HG03432 (cell line): ENCODE data around the gene PDGFRB.

Experiments
- ATAC-seq: cut with Tn5 transposase; IDR thresholded peaks from one replicate; pipeline ENCODE4 v1.9.1; 2021; ENCODE audit warnings: mild to moderate bottlenecking, moderate library complexity; ENCODE audit not compliant: unreplicated experiment

PDGFRB gene

DNA sequence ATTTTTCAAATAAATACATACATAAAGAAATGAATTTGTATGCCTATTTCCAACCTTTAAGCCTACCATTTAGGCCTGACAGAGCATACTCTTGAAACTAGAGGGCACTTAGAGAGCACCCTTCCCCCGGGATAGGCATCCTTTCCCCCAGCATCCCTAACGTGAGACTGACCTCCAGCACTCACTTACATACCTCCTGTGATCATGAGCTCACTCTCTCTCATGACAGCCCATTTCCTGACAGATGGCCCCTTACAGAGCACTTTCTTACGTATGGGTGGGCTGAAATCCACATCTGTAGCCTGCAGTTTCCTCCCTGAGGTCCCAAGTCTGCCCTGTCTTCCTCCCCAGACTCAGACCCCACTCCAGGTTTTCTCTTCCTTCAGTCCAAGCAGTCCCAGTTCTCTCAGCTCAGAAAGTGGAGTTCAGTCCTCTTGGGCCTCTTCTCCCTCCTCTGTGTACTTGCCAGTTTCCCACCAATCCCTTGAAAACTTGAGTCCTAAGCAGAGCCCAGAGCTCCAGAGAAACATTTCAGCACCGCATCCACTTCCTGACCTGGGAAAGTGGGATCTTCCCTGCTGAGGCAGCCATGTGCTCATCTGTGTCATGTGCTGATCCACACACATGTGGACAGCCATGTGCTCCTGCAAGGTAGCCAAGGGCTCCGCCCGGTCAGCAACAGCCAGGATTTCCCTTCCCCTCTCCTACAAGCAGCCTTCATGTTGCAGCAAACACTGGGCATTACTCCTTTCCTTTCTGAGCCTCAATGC is 8.8 kb upstream of the PDGFRB start:
- no peak for ATAC-seq

DNA sequence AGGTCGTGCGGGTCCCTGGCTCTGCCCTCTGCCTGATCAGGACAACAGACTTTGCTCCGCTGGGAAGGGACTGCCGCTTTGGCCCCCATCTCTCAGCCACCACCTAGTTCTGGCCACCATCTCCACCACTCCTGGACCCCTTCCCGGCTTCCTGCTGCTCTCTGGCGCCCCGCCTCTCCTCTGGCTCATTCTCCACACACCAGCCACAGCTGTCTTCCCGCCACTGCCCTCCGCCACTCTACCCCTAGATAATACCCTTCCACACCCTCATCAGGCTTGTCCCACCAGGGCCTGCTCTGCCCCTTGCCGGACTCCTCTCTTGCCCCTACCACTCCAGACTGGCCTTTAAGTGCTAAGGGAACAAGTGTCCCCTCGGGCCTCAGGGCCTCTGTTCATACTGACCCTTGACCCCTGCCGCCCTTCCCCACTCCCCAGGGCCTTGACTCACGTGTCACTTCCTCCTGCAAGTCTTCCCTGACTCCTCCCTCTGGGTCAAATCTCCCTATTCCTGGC is 8.0 kb upstream of the PDGFRB start:
- ATAC-seq: no peak

DNA sequence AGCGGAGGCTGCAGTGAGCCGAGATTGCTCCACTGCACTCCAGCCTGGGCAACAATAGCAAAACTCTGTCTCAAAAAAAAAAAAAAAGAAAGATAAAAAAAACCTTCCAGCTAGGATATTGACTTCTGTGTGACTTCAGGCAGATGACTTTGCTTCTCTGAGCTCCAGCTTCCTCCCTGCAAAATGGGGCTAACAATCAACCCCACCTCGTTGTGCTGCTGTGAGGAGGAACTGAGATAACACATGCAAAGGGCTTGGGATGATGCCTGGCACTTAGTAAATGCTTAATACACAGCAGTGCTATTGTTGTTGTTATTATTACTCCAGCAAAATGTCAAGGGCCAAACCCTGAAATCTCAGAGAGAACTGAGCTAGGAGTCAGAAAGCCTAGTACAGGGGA is 7.4 kb upstream of the PDGFRB start:
- ATAC-seq: no peak

DNA sequence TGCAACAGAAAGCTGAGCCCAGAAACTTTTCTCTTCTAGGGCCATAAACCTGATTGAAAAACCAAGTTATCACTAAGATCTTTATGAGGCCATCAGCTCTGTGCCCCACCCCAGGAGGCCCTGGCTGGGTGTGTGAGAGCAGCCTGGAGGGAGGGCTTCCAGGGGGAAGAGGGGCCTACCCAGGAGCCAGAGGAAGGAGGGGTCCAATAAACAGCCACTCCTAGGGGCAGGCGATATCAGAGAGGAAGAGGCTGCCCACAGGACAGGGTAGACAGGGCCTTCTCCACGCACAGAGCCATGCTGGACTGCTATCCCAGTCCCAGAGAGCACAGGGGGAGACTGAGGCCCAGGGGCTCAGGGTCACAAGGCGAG is 6.5 kb upstream of the PDGFRB start:
- ATAC-seq: no peak

DNA sequence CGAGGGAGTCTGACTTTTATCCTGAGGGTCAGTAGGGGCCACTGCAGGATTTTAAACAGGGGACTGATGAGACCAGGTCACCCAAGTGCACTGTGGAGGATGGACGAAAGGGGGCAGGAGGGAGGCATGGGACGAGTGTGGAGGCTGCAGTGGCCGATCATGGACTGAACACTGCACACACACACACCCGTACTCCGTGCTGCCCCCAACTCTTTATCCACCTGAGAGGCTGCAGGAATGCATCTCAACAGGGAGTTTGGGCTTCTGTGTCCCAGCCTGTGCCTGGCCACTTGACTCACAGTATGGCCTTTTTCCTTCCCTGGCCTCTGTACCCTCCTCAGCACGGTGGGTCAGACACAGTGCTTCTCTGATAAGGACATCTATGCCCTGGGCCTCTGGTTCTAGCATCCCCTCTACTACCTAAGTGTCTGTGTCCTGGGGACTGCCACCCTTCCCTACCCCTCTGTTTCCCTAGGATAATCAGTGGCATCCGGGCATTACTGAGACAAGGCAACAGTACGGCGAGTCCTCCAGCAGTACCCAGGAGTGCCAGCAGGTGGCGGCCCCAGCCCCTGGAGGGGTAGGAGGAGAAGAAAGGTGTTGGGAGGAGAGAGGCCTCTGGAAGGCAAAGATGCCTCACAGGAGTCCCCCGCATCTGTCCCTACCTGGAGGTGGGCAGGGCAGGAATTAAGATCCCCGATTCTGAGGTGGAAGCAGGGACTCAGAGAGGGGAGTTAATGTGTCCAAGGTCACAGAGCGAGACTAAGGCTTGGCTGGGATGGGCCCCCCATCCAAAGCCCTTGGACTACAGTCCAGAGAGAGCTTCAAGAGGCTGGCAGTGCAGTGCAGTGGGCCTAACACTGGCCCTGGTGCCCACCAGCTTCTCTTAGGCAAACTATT is 5.8 kb upstream of the PDGFRB start:
- peak; percentile 82 for ATAC-seq

DNA sequence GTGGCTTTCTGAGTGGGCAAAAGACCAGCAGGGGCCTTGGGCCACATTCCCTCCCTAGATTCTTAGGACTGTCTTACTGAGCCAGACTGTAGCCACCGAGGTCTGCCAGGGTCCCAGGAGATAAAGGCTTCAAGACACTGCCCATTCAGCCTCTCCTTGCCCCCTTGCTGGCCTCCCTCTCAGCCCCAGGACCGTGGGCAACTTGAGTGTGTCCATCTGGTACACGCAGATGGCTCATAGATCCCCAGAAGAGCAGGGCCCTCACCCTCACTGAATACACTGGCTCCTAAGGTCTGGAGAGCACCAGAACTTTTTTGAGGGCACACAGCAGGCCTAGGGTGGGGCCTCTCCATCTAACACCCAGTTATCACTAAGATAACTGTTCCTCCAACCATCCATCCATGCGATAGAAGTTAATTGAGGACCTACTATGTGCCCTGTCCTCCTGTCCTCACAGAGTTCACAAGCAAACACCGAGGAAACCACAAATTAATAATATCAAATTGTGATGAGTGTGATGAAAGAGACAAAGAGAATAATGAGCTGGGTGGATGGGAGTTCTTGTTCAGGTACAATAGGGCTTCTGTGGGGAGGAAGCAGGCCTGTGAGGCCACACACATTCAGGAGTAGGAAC is 4.9 kb upstream of the PDGFRB start:
- no peak for ATAC-seq

DNA sequence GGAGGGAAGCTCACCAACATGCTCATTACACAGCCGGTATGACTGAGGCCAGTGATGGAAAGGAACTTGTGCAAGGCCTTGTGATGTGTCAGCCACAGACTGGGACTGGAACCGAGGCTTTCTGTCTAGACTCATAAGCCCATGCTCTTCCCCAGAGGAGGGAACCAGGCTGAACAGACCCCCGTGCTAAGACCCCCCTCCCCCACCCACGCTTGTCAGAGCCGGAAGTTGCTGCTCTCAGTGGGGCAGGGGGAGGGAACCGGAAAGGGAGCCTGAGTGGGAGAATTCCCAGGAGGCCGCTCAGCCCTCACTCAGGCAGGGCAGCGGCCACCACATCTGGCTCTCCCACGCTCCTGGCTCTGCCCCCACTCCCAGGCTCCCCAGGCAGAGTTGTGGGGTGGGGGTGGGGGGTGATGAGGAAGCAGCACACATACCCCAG is 4.1 kb upstream of the PDGFRB start:
- no peak for ATAC-seq

DNA sequence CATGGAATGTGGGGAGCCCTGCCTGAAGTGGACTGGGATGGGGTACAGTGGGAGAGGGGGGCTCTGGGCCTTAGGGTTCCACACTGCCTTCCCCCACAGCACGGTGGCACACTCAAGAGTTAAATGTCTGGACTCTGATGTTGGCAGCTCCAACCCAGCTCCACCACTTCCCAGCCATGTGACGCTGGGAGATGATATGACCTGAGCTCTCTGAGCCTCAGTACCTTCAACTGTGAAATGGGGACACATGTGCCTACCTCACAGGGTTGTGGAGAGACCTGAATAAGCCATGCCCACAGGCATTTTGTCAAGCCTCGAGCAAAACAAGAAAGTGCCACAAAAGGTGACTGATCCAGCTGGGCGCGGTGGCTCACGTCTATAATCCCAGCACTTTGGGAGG is 3.4 kb upstream of the PDGFRB start:
- ATAC-seq: no peak

DNA sequence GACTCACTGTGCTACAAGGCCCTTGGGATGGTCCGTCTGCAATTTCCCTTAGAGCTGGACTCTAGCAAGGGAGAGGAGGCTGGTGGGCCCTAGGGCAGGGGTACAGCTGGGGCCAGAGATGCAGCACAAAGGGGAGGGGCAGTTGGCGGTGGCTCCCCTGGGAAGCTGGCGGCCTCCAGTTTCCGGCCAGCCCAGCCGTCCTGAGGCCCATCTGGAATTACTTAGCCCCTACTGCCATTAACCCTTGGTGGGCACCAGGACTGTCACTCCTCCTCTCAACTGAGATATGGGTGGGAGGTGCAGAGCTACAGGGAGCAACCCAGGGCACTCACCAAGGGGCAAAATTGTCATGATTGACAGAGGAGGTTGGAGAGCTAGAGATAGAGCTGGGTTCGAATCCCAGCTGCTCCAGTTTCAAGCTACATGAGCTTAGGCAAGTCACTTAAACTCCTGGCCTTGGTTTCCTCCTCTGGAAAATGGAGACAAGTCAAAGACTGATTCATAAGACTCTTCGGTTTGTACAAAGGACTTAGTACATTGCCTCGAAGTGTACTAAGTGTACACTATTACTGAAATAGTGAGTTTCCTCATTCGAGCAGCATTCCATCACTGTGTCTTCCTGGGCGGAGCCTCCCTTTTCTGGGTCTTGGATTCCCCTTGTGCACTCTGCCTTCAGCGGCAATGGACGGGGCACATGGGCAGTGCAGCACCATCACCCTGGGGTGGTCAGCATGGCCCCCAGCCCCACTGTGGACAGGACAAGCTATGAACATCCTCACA is 2.7 kb upstream of the PDGFRB start:
- no peak for ATAC-seq

DNA sequence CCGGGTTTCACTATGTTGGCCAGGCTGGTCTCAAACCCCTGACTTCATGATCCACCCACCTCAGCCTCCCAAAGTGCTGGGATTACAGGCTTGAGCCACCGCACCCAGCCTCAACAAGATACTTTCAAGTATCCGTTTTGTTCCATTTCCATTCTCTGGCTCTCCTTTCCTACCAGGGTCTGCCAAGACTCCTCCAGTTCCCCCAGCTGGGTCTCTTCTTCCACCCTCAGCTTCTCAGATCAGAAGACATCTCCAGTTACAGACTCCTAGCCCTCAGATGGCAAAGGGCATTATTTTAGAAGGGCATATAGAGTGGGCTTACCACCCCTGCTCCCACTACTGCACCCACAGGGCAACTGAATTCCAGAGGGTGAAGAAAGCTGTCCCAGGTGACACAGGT is 1.5 kb upstream of the PDGFRB start:
- no peak for ATAC-seq

DNA sequence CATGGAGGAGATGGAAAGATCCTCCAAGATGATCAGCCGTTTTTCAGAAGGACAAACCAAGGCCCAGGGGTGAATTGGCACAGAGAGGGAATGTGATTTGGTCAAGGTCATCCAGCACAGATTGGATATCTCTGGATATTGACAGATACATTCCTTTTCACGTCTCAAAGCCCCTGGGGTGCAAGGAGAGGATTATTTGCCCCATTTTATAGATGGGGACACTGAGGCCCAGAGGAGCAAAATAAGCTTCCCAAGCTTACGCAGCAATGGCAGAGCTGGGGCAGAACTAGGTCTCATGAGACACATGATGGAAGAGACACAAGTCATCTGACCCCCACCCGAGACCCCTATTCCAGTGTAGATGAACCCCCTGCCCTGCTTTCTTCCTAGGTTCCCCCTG is 895 bp upstream of the PDGFRB start:
- no peak for ATAC-seq

DNA sequence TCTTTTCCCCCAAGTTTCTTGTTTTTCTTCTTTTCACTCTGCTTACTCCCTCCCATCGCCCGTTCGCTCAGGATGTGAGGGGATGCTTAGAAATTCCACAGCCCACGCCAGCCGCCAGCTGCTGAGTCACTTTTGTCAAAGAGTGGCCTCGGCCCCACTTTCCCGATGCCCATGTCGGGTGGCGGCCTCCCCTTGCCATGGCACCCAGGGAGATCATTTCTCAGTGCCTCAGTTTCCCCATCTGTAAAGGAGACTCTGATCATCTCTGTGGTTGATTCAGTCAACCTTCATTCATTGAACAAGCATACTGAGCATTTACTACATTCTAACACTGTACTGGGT is 353 bp upstream of the PDGFRB start:
- ATAC-seq: no peak

DNA sequence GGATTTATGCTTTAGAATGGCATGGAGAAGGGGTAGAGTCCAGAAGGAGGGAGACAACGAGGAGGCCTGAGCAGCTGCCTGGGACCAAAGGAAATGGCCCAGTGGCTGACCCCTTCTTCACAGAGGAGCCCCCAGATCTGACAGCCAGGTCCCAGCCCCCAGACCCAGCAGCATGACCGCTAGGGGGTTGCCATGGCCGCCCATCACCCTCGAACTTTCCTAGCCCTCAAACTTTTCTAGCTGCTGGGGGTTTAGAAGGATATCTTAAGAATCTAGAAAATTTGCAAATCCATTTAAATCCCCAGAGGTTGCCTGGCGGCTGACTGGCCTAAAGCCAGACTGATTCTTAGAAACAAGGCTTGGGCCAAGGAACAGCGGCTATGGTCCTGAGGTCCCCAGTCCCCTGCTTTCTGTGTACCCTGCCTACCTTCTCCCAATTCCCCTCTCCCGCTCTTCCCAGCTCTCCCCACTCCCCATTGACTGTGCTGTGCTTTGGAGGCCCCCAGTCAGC is 972 bp downstream of the PDGFRB start:
- no peak for ATAC-seq

DNA sequence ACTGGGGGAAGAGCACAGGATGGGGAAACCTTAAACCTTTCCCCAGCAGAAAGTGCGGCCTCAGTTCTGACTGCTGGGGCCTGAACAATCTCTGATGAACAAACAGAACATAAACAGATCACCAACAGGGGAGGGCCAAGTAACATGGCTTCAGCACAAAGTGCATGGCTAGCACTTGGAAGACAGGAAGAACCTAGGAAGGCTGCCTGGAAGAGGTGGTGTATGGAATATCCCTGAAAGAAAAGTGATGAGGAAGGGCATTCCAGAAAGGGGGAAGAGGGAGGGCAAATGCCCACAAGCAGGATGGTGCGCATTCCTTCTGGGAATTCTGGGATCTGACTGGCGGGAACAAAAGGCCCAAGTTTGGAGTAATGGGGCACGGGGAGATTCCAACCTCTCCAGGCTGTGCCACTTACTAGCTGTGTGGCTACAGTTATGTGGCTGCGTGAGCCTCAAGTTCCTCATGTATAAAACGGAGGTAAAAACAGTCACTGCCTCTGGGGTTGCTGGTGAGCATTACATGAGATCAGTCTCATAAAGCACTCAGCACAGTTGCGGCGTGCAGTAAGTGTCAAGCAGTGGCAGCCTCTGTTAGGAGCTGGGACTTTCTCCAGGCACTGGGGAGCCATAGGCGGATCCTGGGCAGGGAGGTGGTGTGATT is 1.6 kb downstream of the PDGFRB start:
- ATAC-seq: peak; percentile 51

DNA sequence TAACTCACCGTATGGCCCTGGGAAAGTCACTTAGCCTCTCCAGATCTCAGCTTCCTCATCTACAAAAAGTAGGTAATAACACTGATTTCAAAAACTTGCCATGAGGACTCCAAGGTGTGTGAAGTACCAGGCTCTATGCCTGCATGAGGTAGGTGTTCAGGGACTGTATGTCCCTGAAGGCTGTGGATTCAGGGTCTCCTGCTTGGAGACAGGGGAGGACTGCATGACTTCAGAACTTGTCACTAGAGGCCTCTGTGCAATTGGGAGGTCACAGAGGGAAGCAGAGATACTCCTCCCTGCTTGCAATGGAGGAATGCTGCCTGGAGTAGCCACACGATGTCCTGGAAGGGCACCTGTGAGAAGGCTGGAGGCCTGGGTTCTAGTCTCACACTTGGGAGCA is 2.2 kb downstream of the PDGFRB start:
- no peak for ATAC-seq

DNA sequence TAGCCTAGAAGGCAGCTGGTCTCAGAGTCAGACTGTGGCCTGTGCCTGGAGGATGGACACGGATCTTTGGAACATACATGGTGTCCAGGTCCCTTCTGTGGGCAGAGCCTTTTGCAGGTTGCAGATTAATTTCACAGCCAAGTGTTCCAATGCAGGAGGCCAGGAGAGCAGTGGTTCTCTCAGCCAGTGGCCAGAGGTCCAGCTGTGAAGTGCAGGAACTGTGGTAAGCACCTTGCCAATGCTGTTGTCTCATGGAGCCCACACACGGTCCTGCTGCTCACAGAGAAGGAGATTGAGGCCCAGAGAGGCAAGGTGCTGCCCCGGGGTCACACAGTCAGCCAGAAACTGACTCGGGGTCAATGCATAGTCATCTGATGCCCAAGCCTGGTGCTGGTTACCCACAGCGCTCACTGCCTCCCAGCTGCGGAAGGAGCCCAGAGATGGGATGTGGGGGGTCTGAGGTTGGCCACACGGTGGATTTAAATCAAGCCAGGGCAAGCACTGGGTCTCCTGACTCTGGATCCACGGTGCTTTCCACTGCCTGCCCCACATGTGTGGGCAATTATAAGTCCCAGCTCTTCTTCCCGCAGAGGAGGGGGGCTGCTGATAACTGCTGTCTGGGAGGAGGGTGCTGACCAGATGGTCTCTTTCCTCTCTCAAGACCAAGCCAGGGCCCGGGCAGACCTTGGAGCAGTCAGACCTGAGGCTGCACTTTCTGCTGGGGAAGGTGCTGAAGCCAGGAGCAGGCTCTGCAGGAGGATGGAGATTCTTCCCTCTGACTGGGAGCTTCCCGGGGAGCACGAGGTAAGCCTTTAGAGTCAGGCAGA is 2.8 kb downstream of the PDGFRB start:
- no peak for ATAC-seq

DNA sequence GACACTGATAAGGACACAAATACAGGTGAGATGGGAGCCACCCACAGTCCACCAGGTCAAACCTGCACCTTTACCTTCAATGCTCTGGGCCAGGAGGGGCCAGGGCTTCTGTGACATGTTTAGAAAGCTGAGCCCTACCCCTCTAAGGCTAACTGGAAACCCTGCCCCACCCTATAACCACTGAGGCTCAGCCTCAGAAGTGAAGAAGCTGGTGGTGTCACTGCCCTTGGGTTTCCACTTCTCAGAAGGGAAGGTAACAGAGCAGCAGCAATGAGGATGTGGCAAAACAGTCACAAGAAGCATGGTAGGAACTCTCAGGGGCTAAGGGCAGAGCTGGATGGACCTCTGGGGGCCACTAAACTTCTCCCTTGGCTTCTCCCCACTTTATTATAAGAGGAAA is 6.0 kb downstream of the PDGFRB start:
- ATAC-seq: no peak

DNA sequence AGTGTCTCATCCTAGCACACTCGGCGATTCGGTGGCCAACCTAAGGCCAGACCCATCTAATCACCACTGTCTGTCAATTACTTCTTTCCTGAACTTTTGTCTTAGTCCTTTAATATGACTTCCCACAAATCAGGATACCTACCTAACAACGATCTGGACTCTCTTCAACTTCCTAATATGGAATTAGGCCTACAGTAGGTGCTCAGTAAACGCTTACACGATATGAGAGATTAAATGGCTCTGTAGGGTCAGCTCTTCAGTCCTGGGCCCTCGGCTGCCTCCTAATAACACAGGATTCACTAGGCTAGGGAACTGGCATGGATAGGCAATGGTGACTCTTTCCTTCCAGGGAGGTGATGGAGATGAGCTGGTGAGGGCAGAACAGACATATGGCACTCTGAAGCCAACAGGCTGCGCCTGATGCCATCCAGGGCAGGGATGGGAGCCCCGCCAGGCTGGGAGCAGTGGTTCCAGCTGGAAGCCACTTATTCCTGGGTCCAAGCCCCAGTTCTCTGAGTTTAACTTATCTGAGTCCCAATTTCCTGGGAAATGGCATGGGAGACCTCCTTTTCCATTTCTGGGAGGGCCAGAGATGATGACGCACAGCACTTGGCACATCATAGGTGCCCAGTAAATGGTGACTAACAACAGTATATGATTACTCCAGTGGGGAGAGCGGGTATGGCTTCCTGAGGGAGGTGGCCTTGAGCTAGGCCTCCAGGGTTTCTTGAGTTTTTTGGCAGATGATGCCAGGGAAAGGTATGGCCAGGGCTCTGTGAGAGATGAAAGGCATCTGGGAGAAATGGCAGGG is 7.3 kb downstream of the PDGFRB start:
- ATAC-seq: no peak
